ENCODE results near the gene CRYM. TPM values are rescaled to one million over a fixed set of nuclear protein-coding genes. Genes with fewer than 3 reads are reported as not detected.

The CRYM gene
- total RNA-seq: not detected in 2 replicates

GRCh38 chr16:21277927-21278706, at the start of gene CRYM:
Gene CRYM, minus strand, starts transcription at chr16:21278290. Its CDS starts 39 bp downstream, at chr16:21278251.

DNA sequence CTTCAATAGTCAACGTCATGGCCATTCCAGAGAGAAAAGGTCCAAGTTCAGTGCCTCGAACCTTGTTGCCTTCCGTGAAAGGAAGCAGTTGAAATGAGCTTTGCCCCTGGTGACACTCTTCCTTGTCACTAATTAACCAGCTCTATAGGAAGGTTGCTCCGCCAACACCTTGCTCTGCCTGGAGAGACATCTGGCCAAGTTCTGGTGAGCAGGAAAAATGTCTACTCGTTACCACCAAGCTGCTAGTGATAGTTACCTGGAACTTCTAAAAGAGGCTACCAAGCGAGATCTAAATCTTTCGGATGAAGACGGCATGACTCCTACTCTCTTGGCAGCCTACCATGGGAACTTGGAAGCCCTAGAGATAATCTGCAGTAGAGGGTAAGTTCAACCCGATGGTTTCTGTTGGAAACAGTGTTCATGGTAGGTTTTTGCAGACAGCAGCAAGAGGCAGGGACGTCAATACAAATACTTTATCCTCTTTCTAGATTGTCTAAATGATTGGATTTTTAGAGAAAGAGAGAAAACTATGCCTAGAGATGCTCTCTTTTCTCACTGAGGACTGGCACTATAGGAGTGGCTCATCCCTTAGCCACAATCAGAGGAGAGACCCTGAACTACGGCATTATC, 44.5 kb downstream of the CRYM start, which contains the start of gene ANKS4B:
Gene ANKS4B, plus strand, starts transcription at position 179 of the 630 bp plus-strand sequence. Its CDS starts 39 bp downstream, at position 218.

GRCh38 chr16:21211486-21211885, 66.6 kb downstream of the CRYM start, which contains the start of gene ZP2:
Gene ZP2, minus strand, starts transcription at chr16:21211574. Its CDS starts 27 bp downstream, at chr16:21211547.

Other genes starting within 250 kb of the CRYM start
- 0.07 and 0.56 TPM in 2 replicates for gene DNAH3, start 127.4 kb downstream of the CRYM start, total RNA-seq
- gene LDAF1, start 119.6 kb downstream of the CRYM start, total RNA-seq: 100 and 113 TPM in 2 replicates
- not detected in 2 replicates for gene ZP2, start 66.7 kb downstream of the CRYM start, total RNA-seq
- gene ANKS4B, start 44.6 kb downstream of the CRYM start, total RNA-seq: not detected in 2 replicates

All from airway epithelial cell (primary cell).